ENCODE results near the gene SLC9A1.

The SLC9A1 gene

GRCh38 chr1:27102707-27103468 lies 52.0 kb downstream of the SLC9A1 start:
- no peak for DNase-seq (ENCODE audit: extremely low read depth, low read depth)
- peak; percentile 96 for TF ChIP-seq CTCF (IDR thresholded peaks at IDR 0.05; ENCODE audit: low read depth, low read length, missing control alignments)
- no peak overlapping the region for H3K4me3 ChIP-seq (replicated peaks; ENCODE audit: low read depth, low read length)

- no peak overlapping the region for H3K4me3 ChIP-seq (replicated peaks; ENCODE audit: low read depth, low read length)
- DNase-seq (ENCODE audit: extremely low read depth, low read depth) = no peak
- TF ChIP-seq CTCF (IDR thresholded peaks at IDR 0.05; ENCODE audit: low read depth, low read length, missing control alignments) = no peak
These were observed 52.7 kb downstream of the SLC9A1 start for GRCh38 chr1:27102134-27102706.

- no peak overlapping the region for H3K4me3 ChIP-seq (replicated peaks; ENCODE audit: low read depth, low read length)
- no peak for DNase-seq (ENCODE audit: extremely low read depth, low read depth)
- no peak for TF ChIP-seq CTCF (IDR thresholded peaks at IDR 0.05; ENCODE audit: low read depth, low read length, missing control alignments)
These were observed 53.2 kb downstream of the SLC9A1 start for GRCh38 chr1:27101696-27102095.

GRCh38 chr1:27101054-27101491 lies 53.9 kb downstream of the SLC9A1 start:
- DNase-seq (ENCODE audit: extremely low read depth, low read depth) = no peak
- TF ChIP-seq CTCF (IDR thresholded peaks at IDR 0.05; ENCODE audit: low read depth, low read length, missing control alignments) = no peak
- no peak overlapping the region for H3K4me3 ChIP-seq (replicated peaks; ENCODE audit: low read depth, low read length)

- no peak for DNase-seq (ENCODE audit: extremely low read depth, low read depth)
- no peak overlapping the region for H3K4me3 ChIP-seq (replicated peaks; ENCODE audit: low read depth, low read length)
- TF ChIP-seq CTCF (IDR thresholded peaks at IDR 0.05; ENCODE audit: low read depth, low read length, missing control alignments) = no peak
These were observed 54.4 kb downstream of the SLC9A1 start for GRCh38 chr1:27100335-27101053.

GRCh38 chr1:27099587-27100334 lies 55.2 kb downstream of the SLC9A1 start:
- no peak for DNase-seq (ENCODE audit: extremely low read depth, low read depth)
- TF ChIP-seq CTCF (IDR thresholded peaks at IDR 0.05; ENCODE audit: low read depth, low read length, missing control alignments) = no peak
- H3K4me3 ChIP-seq (replicated peaks; ENCODE audit: low read depth, low read length) = no peak overlapping the region
